HG03439 (cell line): ENCODE data around the gene ZNF778.

Experiments
- ATAC-seq: cut with Tn5 transposase; IDR thresholded peaks from one replicate; pipeline ENCODE4 v1.9.1; 2021; ENCODE audit warnings: mild to moderate bottlenecking, moderate library complexity; ENCODE audit not compliant: unreplicated experiment

Gene ZNF778

DNA sequence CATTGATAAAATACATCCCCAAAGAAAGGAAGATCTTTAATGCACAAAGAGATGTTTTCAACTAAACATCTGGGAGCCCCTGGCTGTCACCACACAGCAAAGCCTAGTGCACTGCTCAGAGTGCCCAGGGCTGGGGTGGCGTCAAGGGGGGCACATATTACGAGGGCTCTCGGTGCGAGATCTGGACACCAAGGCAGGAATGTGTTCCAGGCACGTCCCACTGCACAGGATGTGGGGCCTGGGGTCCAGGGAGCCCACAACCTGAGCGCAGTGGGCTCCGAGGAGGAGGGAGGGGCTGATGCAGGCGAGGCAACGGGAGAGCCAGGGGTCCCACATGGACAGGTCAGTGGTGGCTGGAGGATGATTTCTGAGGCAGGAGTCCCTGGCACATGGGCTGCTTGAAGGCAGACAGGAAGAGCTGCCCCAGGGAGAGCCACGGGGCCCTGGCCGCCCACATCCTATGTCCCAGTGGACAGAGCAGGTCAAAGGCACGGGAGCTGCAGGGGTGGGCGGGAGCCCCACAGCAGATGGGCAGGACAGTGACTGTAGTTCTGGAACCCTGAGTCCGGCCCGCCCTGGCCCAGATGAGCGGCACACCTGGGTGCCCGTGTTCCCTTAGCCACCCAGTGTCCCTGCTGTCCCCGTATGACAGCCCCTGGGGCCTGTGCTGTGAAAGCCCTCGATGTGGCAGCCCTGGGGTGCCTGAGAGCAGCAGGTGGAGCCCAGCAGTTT, 56.4 kb downstream of the ZNF778 start:
- no peak for ATAC-seq

DNA sequence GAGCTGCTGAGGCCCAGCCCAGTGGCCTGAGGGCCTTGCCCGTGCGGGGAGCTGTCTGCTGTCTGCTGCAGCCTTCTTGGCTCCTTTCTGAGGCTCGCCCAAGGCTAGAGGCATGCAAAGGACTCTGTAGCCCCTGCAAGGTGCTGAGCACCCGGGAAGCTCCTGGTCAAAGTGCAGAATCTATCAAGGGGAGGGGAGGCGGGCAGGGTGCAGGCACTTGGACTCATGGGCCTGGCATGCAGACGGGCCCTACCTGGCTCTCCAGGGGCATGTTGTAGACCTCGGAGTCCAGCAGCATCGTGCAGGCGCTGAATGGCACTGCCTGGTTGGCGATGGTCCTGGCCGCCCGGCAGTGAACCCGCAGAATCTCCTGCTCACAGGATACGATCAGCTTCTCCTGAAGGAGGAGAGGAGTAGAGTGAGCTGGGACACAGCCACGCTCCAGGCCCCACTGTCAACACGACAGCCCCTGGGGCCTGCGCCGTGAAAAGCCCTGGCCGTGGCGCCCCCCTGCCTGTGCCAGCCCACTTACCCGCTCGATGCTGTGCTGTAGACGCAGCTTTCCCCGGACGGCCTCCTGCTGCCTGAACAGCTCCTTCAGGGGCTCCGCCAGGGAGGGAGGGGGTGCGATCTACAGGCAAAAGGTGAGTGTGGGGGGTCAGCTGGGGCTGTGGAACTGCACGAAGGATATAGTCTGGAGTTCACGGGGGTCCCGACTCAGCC, 57.2 kb downstream of the ZNF778 start:
- ATAC-seq, result no peak

DNA sequence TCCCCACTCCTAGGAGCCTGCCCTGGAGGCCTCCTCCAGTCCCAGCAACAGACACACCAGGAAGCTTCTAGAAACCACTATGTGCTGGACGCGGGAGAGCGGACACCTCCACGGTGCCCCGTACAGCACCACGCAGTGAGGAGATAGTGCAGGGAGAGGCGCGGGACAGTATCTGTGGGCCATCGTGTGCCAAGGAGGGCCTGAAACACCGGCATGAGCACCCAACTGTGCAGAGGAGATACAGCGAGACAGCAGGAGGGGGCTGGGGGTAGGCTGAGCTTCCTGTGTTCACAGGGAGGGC, 57.7 kb downstream of the ZNF778 start:
- ATAC-seq, result no peak

DNA sequence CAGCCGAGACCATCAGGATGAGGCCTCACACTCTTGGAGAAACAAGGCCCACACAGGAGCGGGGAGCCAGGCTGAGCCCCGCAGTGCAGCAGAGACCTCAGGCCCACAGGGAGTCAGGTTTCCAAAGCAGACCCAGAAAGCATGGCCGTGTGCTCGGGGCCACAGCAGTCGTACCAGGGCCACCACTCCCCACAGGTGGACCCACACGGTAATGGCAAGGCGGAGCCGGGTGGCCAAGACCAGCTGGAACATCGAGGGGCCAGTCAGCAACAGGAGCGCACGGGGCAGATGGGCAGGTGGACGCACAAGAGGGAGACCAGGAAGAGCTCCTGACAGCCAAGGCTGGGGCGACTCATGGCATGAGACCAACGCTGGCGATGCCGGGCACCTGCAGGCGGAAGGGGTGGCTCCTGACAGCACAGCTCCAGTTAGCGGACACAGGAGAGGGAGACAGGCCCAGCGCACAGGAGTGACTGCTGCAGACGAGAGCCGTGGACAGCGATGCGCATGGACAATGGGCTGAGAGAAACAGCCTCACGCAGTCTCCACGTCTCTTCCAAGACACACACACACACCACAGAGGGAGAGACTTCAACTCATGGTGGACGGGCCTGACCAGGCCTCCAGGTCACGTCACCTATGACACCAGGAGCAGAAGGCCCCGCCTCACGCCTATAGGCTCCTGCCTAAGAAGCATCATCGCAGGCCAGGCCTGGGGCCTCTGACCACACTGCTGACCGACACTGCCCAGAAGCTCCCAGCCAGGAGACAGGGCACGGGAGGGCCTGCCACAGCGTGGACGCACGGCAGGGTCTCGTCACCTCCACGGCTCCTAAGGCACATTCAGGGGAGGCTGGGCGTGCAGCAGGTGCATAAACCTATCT, 58.6 kb downstream of the ZNF778 start:
- no peak for ATAC-seq

DNA sequence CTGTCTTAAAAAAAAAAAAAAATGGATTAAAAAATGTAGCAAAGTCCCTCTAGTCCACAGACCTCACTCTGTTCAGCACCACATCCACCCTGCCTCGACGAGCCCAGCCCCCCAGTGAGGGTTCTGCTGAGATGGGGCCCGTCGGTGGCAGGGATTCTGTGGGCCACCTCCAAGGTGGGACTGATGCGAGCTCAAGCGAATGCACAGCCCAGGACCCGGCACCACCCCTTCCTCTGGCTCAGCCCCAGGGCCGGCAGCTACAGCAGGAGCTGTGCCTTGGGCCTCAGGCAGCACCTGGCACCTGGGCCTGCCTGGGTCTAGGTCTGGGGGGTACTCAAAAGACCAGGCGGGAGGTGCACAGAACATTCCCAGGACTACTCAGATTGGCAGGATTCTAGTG, 59.5 kb downstream of the ZNF778 start:
- ATAC-seq, result no peak

DNA sequence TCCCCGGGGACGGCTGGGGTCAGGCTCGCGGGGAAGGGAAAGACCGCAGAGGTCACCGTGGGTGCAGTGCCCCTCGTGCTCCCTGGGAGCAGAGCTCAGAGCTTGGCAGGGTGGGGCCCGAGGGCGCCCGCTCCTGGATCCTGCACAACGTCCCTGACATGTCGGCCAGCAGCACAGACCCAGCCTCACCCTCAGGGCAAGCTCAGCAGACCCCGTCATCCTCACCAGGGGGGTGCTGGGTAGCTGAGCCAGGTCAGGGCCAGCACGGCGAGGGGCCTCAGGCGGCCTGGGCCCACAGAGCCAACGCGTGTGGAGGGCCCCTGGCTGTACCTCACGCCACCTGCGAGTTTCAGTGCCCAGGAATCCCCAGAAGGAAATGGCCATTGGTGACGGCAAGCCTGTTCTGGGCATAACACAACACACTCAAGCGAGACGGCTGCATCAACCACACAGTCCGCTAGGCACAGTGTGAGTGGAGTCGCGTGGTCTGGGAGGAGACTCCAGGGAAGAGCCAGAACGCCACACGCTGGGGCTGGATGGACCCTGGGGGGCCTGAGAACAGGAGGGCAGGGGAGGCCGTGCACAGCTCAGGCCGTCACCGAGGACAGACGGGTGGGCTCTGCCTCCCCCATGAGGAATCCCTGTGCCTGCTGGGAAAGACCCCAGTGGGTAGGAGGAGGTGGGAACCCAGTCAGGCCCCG, 60.3 kb downstream of the ZNF778 start:
- ATAC-seq, result no peak

DNA sequence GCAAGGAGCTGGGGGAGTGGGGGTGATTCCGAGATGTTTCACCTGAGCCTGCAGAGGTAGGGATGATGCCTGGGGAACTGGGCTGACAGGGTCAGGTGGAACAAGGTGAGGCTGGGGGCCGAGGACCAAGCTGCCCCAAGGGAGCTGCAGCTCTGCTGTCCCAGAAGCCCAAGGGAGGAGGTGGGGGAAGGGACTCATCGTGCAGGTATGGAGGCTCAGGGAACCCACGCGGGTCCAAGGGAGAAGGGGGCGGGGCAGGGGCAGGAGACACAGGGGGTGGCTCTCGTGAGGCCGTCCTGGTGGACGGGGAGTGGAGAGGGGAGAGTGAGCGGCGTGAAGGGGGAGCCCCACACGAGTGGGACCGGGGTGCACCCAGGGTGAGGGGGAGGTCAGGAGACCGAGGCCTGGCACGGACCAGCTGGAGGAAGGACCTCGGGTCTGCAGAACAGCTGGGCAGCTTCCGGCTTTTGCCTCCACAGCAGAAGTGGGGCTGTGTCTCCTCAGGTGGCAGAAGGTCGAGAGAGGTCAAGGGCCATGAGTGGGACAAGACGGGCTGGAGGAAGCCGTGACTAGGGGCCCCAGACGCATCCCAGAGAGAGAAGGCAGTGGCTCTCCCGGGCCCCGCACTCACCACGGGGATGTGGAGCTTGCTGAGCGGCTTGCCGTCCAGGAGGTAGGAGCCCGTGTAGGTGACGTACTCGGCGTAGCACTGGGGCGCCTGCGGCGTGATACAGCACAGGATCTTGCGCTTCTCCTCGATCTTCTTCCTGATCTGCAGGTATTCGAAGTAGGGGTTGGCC, 61.1 kb downstream of the ZNF778 start:
- no peak for ATAC-seq

DNA sequence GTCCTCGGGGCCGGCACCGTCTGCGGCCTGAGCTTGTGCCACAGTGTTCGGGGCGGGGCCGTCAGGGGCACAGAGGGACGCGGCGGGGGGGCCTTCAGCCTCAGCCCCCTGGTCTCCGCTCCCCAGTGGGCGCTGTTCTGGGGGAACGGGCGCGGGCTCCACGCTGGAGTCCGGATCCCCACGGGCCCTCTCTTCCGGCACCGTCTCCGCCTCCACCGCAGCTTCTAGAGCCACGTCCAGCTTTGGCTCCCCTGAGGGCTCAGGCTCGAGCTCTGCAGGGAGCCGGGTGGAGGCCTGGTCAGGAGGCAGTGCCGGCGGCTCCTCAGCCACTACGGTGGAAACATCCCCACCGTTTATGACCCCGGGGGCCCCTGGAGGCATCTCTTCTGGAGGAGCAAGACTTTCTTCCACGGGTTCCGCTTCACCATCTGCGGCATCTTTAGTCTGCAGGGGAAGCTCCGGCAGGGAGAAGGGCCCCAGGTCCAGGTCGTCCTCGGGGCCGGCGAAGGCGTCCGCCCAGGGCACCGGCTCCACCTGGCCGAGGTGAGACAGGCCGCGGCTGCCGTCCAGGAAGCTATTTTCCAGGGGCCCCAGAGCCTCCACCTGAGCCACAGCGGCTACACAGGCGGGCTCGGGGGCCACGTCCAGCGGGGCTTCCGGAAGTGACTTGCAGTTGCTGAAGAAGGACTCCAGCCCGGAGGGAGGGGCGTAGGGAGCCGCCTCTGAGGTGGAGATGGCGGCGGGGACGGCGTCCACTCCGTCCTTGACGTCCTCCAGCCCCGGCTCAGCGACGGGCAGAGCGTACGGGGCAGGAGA, 62.4 kb downstream of the ZNF778 start:
- ATAC-seq, result no peak

DNA sequence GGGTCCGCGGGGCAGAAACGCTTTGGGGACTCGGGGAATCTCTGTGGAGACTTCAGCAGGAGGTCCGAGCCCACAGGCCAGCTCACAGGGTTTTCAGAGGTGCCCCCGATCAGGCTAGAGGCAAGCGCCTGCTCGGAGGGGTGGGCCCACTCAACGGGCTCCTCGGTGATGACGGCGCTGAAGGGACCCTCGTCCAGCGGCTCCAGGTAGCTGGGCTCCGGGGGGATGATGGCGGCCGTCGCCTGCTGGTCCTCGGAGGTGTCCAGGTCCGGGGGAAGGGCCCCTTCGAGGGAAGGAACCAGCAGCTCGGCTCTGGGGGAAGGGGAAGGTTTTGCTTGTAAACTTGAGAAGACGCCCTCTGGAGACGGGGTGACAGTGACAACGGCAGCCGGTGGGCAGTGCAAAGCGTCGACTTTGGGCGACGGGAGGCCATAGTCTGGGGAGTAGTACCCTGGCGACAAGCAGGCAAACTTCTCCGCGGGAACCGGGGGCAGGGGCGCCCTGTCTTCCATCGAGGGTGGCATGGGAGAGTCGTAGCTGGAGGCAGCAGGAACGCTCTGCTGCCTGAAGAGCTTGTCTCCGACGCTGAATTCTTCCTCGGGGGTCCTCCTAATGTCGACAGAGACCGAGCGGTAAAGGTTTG, 63.2 kb downstream of the ZNF778 start:
- ATAC-seq, result no peak

DNA sequence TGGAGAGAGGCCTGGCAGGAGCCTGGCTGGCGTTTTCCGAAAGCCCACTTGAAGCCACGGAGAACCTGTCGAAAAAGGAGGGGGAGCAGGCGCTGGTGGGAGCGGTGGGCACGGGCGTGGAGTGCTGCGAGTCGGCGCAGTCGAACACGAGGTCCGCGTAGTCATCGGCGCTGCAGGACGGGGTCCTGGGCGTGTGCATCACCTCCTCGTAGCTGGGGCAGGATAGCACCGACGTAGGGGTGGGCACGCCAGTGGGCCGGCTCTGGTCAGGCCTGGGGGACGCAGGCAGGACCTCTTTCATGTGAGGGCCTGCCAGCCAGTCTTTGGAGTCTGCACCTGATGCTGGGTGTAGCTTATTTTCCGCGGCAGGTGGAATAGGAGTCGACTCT, 63.7 kb downstream of the ZNF778 start:
- no peak for ATAC-seq

DNA sequence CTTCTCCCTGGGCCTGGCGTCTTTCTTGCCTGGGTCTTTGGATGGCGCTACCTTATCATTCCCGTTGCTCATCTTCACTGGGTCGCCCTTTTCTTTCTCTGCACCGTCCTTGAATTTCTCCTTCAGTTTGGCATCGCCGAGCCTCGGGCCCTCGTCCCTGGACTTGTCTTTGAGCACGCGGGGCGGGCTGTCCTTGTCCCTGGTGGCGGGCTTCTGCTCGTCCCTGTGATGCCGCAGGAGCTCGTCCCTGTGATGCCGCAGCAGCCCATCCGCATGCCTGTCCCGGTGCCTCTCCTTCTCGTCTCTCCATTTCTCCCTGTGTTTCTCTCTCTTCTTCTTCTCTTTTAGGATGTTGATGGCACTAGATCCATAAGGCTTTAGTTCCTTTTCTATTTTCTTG, 64.3 kb downstream of the ZNF778 start:
- no peak for ATAC-seq

DNA sequence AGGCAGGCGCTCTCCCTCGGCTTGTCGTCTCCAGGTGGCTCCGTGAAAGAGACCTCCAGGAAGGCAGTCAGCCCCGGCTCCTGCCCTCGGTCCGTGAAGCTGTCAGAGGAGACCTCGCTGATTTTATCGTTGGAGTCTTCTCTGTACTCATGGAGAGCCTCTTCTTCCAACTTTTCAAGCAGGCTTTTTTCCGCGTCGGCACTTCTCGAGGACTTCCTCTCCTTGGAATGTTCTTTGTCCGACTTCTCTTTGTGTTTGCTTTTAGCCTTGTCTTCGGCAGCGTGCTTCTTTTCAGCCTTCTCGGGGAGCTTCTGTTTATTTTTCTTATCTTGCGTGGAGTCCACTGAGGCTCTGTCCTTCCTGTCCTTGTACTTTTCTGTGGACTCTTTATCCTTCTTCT, 65.0 kb downstream of the ZNF778 start:
- ATAC-seq, result no peak

DNA sequence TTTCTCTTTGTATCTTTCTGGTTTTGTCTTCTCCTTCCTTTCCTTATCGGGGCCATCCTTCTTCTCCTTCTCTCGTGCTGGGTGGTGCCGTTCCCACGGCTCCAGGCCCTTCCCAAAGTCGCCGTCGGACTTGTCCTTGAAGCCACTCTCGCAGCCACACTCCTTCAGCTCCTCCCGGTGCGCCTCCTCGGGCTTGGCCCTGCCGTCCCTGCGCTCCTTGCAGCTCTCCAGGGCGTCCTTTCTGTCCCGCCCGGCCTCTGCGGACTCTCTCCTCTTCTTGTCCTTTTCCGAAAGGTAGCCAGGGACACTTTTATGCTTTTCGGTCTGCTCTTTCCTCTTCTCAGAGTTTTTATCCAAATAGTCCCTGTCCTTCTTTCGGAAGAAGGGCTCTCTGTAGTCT, 65.9 kb downstream of the ZNF778 start:
- ATAC-seq, result no peak

DNA sequence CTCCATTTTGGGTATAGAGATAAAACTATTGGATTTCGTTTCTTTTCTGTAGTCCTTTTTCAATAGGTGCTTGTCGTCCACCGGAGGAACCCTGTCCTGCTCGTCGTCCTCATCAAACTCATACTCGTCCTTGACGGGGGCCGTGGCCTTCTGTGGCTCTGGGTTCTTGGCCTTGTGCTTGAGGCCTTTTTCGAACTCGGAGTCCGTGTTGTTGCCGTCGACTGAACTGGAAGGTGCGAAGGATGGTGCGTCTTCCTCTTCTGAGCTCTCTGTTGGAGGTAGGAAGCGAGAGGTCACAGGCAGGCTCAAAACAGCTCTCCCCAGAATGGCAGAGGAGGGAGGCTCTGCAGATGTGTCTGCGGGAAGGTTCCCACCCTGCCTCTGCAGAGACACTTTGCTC, 67.9 kb downstream of the ZNF778 start:
- ATAC-seq, result no peak

DNA sequence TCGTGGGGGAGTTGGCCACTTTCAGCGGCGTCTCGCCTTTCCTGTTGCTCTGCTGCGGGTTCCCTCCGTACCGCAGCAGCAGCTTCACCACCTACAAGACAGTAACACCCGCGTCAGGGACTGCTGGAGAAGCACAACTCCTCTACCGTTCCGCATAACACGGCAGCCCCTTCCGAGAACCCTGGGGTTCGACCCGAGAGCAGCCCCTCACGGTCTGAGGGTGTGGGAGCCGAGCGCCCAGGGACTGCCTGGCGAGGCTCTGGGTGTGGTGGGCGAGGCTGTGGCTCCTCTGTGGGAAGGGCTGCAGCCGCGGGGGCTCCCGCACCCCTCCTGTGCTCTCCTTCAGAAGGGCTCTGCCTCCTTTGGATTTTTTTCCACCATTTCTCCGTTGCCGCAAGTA, 68.6 kb downstream of the ZNF778 start:
- no peak for ATAC-seq
